Activated B cell treated with CpG ODN at 0.5 μM for 24 hours (primary cell): Measurements from ENCODE around the gene ENKUR. TPM values are rescaled to one million over a fixed set of nuclear protein-coding genes. Genes with fewer than 3 reads are reported as not detected.
A peak's percentile ranks its signal among the peaks of the same experiment; 100 is the strongest.

Experiments used
- ATAC-seq: fragments of 200-7000 bp; cut with Tn5 transposase; one replicate; pipeline ENCODE4 v1.10.0; 2021; ENCODE audit warnings: low read depth, mild to moderate bottlenecking, moderate library complexity
- CTCF ChIA-PET: fragments of 350-600 bp; sonication (Branson Sonifier 250); formaldehyde crosslinking; loops from one replicate; lab custom pipeline; 2021; ENCODE audit warnings: antibody characterized with exemption; lab: Charles Lee
- POLR2A ChIA-PET: fragments of 350-600 bp; sonication (Branson Sonifier 250); formaldehyde crosslinking; loops from one replicate; lab custom pipeline; 2021; ENCODE audit warnings: antibody characterized with exemption; lab: Charles Lee
- DNase-seq: peaks from one replicate; pipeline ENCODE4 v3.0.0; 2022
- H3K27ac Mint-ChIP-seq: one replicate; pipeline ENCODE4 v1.8.0; 2020; ENCODE audit warnings: mixed read lengths
- H3K27me3 Mint-ChIP-seq: one replicate; pipeline ENCODE4 v1.8.0; 2021; ENCODE audit warnings: mixed read lengths
- H3K36me3 Mint-ChIP-seq: one replicate; pipeline ENCODE4 v1.8.0; 2021; ENCODE audit warnings: low read depth, mixed read lengths
- H3K4me1 Mint-ChIP-seq: one replicate; pipeline ENCODE4 v1.8.0; 2021; ENCODE audit warnings: mixed read lengths
- H3K4me3 Mint-ChIP-seq: one replicate; pipeline ENCODE4 v1.8.0; 2020; ENCODE audit warnings: mild to moderate bottlenecking, mixed read lengths
- H3K9me3 Mint-ChIP-seq: one replicate; pipeline ENCODE4 v1.8.0; 2020; ENCODE audit warnings: mixed read lengths
- intact Hi-C: fragments of 100-400 bp; cut with micrococcal nuclease; formaldehyde crosslinking; loops from one replicate; pipeline ENCODE4 v1.15.1; 2024
- total RNA-seq: library from RNA; stranded (reverse); gene quantifications from 2 replicates; pipeline ENCODE4 v1.2.3, GENCODE V29; 2022
- TF ChIP-seq, protein P1 (sequence below): fragments of 200-600 bp; IDR thresholded peaks from one replicate; pipeline ENCODE4 v1.8.0; 2022; ENCODE audit warnings: antibody characterized with exemption, mild to moderate bottlenecking

The ENKUR gene
- total RNA-seq, 1 donor from 2014 or later = not detected

DNA sequence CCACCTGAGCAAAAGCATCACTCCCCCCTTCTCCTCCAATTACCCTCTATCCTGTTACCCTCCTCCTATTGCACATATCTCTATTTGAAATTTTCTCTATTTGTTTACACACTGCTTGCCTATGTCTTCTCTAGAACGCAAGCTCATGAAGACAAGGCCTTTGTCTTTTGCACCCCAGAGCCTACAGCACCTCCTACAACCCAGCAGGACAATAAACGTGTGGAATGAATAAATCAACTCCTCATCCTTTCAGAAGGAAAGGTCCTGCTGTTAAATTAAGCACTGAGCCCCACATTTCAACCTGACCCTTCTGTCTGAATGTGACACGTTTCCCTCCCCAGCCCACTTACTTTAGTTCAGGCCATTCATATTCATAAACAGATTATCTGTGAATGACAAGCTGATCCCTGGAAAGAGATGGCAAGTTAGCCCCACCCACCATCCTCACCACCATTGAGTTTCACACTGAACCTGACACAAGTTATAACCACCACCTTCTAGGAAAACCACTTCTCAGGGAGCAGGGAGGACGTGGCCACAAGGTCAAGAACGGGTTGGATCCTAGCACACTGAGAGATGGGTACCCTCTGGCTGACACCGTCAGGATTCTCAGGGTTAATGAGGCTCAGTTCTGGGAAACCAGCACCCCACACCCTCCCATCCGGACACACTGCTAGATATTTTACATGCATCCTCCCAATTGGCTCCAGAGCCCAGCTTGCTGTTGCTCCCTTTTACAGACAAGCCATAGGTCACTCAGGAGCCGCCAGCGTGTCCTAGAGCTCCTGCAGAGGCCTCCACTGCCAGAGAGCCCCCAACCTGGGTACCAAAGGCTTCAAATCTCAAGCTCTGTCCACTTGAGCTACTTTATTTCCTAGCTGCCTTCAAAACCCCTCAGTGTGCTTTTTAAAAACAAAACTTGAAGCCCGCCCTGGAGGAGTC lies 64.5 kb downstream of the ENKUR start:
- Mint-ChIP-seq H3K4me3 (peak overlapping the region; percentile 76), H3K27ac (no peak overlapping the region), H3K4me1 (peaks cover 7% of the 10 kb centered on the region), H3K27me3 (peaks cover 14% of the 10 kb centered on the region), H3K36me3 (no peaks in the 10 kb centered on the region), H3K9me3 (no peaks in the 10 kb centered on the region)
- TF ChIP-seq, protein P1, sequence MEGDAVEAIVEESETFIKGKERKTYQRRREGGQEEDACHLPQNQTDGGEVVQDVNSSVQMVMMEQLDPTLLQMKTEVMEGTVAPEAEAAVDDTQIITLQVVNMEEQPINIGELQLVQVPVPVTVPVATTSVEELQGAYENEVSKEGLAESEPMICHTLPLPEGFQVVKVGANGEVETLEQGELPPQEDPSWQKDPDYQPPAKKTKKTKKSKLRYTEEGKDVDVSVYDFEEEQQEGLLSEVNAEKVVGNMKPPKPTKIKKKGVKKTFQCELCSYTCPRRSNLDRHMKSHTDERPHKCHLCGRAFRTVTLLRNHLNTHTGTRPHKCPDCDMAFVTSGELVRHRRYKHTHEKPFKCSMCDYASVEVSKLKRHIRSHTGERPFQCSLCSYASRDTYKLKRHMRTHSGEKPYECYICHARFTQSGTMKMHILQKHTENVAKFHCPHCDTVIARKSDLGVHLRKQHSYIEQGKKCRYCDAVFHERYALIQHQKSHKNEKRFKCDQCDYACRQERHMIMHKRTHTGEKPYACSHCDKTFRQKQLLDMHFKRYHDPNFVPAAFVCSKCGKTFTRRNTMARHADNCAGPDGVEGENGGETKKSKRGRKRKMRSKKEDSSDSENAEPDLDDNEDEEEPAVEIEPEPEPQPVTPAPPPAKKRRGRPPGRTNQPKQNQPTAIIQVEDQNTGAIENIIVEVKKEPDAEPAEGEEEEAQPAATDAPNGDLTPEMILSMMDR = no peak
- intact Hi-C loops = loop anchor here (1.0 to 5.0 kb wide), 6 partner anchors 34 to 308 kb away; partner anchors contain the start of genes ENKUR and THNSL1
- POLR2A ChIA-PET = interaction anchor here (0.7 to 1.4 kb wide), 4 partner anchors 14 to 228 kb away, joined by 3 to 5 read pairs (median 4); partner anchors contain the start of gene ARHGAP21
- DNase-seq = no peak
- ATAC-seq = no peak
- CTCF ChIA-PET = interaction anchor here (1.4 kb wide), 1 partner anchor 309 kb away, joined by 6 read pairs; no protein-coding TSS in a partner anchor

DNA sequence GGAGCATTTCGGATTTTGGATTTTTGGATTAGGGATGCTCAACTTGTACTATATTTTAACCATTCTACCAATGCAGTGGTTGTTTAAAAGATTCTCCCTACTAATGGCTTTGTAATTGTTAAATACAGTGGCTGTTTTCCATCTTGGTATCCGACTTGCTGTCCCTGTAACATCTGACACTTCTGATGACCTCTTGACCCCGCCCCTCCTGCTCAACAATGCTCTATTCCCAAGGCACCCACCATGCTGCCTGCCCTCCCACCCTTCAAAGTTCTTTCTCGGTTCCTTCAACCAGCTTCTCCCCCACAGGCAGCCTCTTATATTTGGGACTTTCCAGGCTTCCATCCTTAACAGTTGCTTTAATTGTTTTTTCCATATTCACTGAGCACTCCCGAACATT lies 65.5 kb downstream of the ENKUR start:
- Mint-ChIP-seq H3K9me3 (no peaks in the 10 kb centered on the region), H3K27me3 (peaks cover 14% of the 10 kb centered on the region), H3K36me3 (no peaks in the 10 kb centered on the region), H3K4me1 (peaks cover 7% of the 10 kb centered on the region), H3K27ac (no peak overlapping the region), H3K4me3 (no peak overlapping the region)
- CTCF ChIA-PET = no interaction called here
- DNase-seq (no peak), ATAC-seq (no peak)
- POLR2A ChIA-PET = no interaction called here
- intact Hi-C loops = loop anchor here (5.0 kb wide), 2 partner anchors 33 to 63 kb away; no protein-coding TSS in a partner anchor
- TF ChIP-seq, protein P1 = no peak

GRCh38 chr10:24949616-24950015 lies 66.3 kb downstream of the ENKUR start:
- ATAC-seq = no peak
- ChIA-PET POLR2A (no interaction called here), CTCF (no interaction called here)
- peaks cover 14% of the 10 kb centered on the region for H3K27me3 Mint-ChIP-seq
- no peaks in the 10 kb centered on the region for H3K36me3 Mint-ChIP-seq
- no peak overlapping the region for H3K4me3 Mint-ChIP-seq
- H3K27ac Mint-ChIP-seq = no peak overlapping the region
- no peak for DNase-seq
- TF ChIP-seq, protein P1 = no peak
- no peaks in the 10 kb centered on the region for H3K9me3 Mint-ChIP-seq
- intact Hi-C loops = loop anchor here (5.0 kb wide), 2 partner anchors 32 to 62 kb away; no protein-coding TSS in a partner anchor
- H3K4me1 Mint-ChIP-seq = peaks cover 7% of the 10 kb centered on the region

DNA sequence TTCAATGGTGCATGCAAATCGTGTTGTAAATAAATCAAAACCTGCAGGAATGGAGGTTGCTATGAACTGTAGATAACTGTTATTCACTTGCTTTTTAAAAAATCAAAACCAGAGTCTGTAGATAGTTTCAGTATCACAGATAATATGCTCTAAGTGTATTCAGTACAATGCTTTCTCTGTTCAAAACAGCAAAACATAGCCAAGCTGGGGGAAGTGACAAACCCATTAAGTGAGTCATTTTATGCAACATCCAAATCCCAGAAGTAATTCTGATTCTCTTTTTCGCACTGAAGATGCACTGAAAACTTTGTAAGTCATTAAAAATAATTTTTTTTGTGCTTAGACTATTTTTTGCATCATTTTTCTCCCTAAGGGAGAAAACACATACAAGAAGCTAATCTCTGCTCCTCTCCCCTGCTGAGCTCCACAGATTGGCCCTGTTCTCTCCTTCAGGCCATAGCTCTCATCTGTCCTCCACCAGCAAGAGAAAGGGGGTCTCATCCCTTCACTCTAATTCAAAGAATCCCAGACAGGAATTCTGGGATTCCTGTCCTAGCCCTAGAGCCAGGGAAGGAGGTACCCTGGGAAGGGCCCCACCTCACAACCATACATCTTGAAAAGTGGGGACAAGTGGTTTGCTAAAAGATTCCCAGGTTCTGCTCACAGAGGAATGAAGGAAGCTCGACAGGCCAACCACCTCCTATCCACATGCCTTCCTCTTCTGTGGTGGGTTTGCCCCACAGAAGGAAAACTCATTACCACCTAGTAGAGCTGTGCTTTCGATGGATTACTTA lies 68.5 kb downstream of the ENKUR start:
- CTCF ChIA-PET = no interaction called here
- peaks cover 6% of the 10 kb centered on the region for H3K27me3 Mint-ChIP-seq
- no peaks in the 10 kb centered on the region for H3K36me3 Mint-ChIP-seq
- ATAC-seq (no peak), DNase-seq (no peak)
- intact Hi-C loops = no loop called here
- no peaks in the 10 kb centered on the region for H3K9me3 Mint-ChIP-seq
- no peak overlapping the region for H3K27ac Mint-ChIP-seq
- POLR2A ChIA-PET = no interaction called here
- no peak overlapping the region for H3K4me3 Mint-ChIP-seq
- H3K4me1 Mint-ChIP-seq = no peaks in the 10 kb centered on the region
- TF ChIP-seq, protein P1 = no peak
